NCI-H82 treated with DMSO at 0.1 percent for 48 hours (cell line): ENCODE results near the gene ZNF592.

Experiments
- DNase-seq: peaks from one replicate; lab custom pipeline; 2025; ENCODE audit not compliant: unreplicated experiment; lab: John Stamatoyannopoulos, UW

The ZNF592 gene

GRCh38 chr15:84775867-84776449, 27.6 kb downstream of the ZNF592 start:
- DNase-seq: no peak

- no peak for DNase-seq
These were observed 29.8 kb downstream of the ZNF592 start for GRCh38 chr15:84778194-84778593.

- DNase-seq: no peak
These were observed 32.1 kb downstream of the ZNF592 start for GRCh38 chr15:84780492-84780891.

GRCh38 chr15:84781495-84781894, 33.1 kb downstream of the ZNF592 start:
- no peak for DNase-seq

GRCh38 chr15:84782346-84782745, 34.0 kb downstream of the ZNF592 start:
- no peak for DNase-seq

GRCh38 chr15:84783493-84784251, 35.3 kb downstream of the ZNF592 start:
- DNase-seq: no peak

- DNase-seq: no peak
These were observed 35.9 kb downstream of the ZNF592 start for GRCh38 chr15:84784262-84784661.

- DNase-seq: no peak
These were observed 36.7 kb downstream of the ZNF592 start for GRCh38 chr15:84785053-84785452.

GRCh38 chr15:84788500-84788899, 40.1 kb downstream of the ZNF592 start:
- DNase-seq: no peak

GRCh38 chr15:84789762-84790161, 41.4 kb downstream of the ZNF592 start:
- DNase-seq: no peak

GRCh38 chr15:84790676-84791075, 42.3 kb downstream of the ZNF592 start:
- no peak for DNase-seq

- DNase-seq: no peak
These were observed 43.4 kb downstream of the ZNF592 start for GRCh38 chr15:84791763-84792162.

GRCh38 chr15:84793431-84794161, 45.2 kb downstream of the ZNF592 start:
- DNase-seq: no peak

GRCh38 chr15:84794162-84794547, 45.8 kb downstream of the ZNF592 start:
- no peak for DNase-seq

- no peak for DNase-seq
These were observed 46.8 kb downstream of the ZNF592 start for GRCh38 chr15:84795186-84795585.

- DNase-seq: no peak
These were observed 48.8 kb downstream of the ZNF592 start for GRCh38 chr15:84797212-84797611.

GRCh38 chr15:84797801-84798200, 49.4 kb downstream of the ZNF592 start:
- DNase-seq: no peak

- DNase-seq: no peak
These were observed 50.1 kb downstream of the ZNF592 start for GRCh38 chr15:84798436-84798946.

GRCh38 chr15:84799511-84800187, 51.3 kb downstream of the ZNF592 start:
- DNase-seq: no peak

GRCh38 chr15:84800365-84800806, 52.0 kb downstream of the ZNF592 start:
- DNase-seq: no peak
